Colonic mucosa (tissue), 4 donors: Measurements from ENCODE around the gene KRT6B. TPM values are rescaled to one million over a fixed set of nuclear protein-coding genes. Genes with fewer than 3 reads are reported as not detected.
A peak's percentile ranks its signal among the peaks of the same experiment; 100 is the strongest.

Experiments
- DNase-seq: peaks from one replicate; pipeline ENCODE4 v3.0.0-alpha.2; 2020
- H3K27ac ChIP-seq: fragments of 200-600 bp; one replicate; pipeline ENCODE4 v1.8.0; 2021
- H3K27me3 ChIP-seq: fragments of 200-600 bp; one replicate; pipeline ENCODE4 v1.8.0; 2021
- H3K36me3 ChIP-seq: fragments of 200-600 bp; one replicate; pipeline ENCODE4 v1.8.0; 2021
- H3K4me1 ChIP-seq: fragments of 200-600 bp; one replicate; pipeline ENCODE4 v1.8.0; 2021; ENCODE audit warnings: mild to moderate bottlenecking
- H3K4me3 ChIP-seq: fragments of 200-600 bp; one replicate; pipeline ENCODE4 v1.8.0; 2021
- H3K9ac ChIP-seq, 2 donors: one replicate each; pipeline ENCODE4 v1.7.0; 2013; ENCODE audit warnings: control low read depth in 2 of 2, low read depth in 2 of 2, low read length in 2 of 2
- H3K9me3 ChIP-seq: fragments of 200-600 bp; one replicate; pipeline ENCODE4 v1.8.0; 2021
- intact Hi-C: fragments of 100-400 bp; cut with DNase I; formaldehyde crosslinking; loops from one replicate; pipeline ENCODE4 v1.14.1; 2022
- total RNA-seq, 2 donors: library from RNA; stranded (reverse); fragmentation: NEBNext Ultra II Directional in 1 of 2; extraction: Animal tissue kit (Norgen Biotek cat#: 25700) in 1 of 2; gene quantifications; one replicate each; pipeline ENCODE4 v1.2.1, GENCODE V29; 2021
- TF ChIP-seq, protein P1 (sequence below): fragments of 200-600 bp; IDR thresholded peaks from one replicate; pipeline ENCODE4 v1.8.0; 2022; ENCODE audit warnings: antibody characterized with exemption, mild to moderate bottlenecking
- donor health status: healthy.
- donor health status: DM: no; HTN: no; CAD: no.
- donor health status: DM: no; HTN: no; CAD: no.

KRT6B gene
- total RNA-seq, 2 donors from 2014 or later: 0.13 to 1.4 TPM

DNA sequence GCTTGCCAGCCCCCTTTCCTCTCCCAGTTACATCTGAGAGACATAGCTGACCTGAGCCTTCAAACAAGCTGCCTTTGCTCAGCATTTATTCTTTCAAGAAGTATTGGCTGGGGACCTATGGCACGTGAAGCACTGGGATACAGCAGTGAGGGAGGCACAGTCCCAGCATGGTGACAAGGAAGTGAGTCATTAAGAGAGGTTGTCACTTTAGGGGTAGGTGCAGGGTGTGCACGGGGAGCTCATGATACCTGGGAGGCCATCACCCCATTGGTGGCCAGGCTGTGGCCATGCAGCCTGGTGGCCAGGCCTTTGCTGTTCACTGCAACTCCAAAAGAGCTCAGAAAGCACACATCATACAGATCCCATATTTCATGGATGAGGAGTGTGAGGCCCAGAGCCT is 12.1 kb downstream of the KRT6B start:
- Histone ChIP-seq H3K4me1 (no peaks in the 10 kb centered on the region), H3K27ac (no peak overlapping the region), H3K4me3 (no peak overlapping the region), H3K36me3 (no peaks in the 10 kb centered on the region), H3K9ac (no peak overlapping the region), H3K9me3 (no peaks in the 10 kb centered on the region), H3K27me3 (no peaks in the 10 kb centered on the region)
- TF ChIP-seq, protein P1, sequence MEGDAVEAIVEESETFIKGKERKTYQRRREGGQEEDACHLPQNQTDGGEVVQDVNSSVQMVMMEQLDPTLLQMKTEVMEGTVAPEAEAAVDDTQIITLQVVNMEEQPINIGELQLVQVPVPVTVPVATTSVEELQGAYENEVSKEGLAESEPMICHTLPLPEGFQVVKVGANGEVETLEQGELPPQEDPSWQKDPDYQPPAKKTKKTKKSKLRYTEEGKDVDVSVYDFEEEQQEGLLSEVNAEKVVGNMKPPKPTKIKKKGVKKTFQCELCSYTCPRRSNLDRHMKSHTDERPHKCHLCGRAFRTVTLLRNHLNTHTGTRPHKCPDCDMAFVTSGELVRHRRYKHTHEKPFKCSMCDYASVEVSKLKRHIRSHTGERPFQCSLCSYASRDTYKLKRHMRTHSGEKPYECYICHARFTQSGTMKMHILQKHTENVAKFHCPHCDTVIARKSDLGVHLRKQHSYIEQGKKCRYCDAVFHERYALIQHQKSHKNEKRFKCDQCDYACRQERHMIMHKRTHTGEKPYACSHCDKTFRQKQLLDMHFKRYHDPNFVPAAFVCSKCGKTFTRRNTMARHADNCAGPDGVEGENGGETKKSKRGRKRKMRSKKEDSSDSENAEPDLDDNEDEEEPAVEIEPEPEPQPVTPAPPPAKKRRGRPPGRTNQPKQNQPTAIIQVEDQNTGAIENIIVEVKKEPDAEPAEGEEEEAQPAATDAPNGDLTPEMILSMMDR: no peak
- DNase-seq: no peak
- intact Hi-C loops: no loop called here

DNA sequence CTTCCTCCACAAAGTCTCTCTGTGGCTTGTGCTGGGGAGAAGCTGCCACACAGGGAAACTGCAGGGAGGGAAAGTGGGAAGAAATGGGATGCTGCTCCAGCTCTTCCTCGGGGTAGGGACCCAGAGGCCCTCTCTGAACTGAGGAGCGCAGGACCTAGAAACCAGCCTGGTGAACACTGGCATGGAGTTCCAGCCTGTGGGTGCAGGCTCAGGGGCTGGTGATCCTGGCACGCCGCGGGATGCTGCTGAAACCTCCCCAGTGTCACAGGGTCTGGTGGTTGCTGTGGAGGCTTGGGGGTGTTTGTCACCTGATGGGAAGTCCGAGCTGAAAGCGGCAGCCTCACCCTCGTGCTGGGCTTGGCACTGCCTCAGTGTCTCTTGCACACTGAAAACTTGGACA is 12.5 kb downstream of the KRT6B start:
- Histone ChIP-seq H3K9ac (no peak overlapping the region), H3K27ac (no peak overlapping the region), H3K27me3 (no peaks in the 10 kb centered on the region), H3K4me1 (no peaks in the 10 kb centered on the region), H3K9me3 (no peaks in the 10 kb centered on the region), H3K4me3 (no peak overlapping the region), H3K36me3 (no peaks in the 10 kb centered on the region)
- intact Hi-C loops: no loop called here
- TF ChIP-seq, protein P1: no peak
- DNase-seq: no peak

DNA sequence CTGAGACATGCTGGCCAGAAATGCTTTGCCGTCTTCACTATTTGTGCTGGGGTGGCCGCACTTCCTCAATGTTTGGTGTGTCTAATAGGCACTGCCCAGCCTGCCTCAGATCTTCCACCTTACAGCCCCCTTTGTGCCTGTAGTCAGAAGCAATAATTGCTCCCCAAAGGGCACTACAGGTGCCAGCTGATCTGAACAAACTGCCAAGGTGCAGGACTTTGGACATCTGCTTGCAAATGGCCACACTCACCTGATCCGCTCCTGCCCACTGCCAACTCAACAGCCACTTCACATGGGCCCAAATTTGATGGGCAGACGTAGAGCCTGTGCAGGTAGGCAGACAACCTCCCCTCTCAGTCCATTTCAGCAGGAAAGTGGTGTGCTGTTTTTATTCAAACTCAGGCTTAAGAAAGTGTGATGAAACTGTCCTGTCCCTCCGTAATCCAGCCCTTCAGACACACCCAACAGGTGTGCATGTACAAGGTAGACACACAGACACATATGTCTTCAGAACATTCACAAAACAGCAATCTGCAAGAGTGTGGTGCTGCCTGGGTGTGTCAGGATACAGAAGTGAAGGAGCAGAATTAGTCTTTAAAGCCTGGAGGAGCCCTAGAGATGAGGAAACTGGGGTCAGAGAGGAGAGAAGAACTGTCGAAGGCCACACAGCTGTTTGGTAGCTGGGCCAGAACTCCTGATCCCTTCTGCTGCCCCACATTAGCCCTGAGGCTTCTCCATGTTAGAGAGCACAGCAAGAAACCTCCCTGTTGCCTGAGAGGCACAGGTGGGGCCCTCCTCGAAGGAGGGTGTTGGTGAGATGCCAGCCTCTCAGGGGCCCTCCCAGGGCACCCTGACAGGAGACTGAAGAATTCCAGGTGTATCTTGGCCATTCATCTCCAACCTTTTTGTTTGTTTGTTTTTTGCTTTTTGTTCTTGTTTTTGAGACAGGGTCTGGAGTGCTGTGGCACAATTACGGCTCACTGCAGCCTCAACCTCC is 13.3 kb downstream of the KRT6B start:
- DNase-seq: no peak
- Histone ChIP-seq H3K4me1 (no peaks in the 10 kb centered on the region), H3K36me3 (no peaks in the 10 kb centered on the region), H3K27ac (no peak overlapping the region), H3K27me3 (no peaks in the 10 kb centered on the region), H3K9ac (no peak overlapping the region), H3K4me3 (no peak overlapping the region), H3K9me3 (no peaks in the 10 kb centered on the region)
- intact Hi-C loops: no loop called here
- TF ChIP-seq, protein P1: no peak

DNA sequence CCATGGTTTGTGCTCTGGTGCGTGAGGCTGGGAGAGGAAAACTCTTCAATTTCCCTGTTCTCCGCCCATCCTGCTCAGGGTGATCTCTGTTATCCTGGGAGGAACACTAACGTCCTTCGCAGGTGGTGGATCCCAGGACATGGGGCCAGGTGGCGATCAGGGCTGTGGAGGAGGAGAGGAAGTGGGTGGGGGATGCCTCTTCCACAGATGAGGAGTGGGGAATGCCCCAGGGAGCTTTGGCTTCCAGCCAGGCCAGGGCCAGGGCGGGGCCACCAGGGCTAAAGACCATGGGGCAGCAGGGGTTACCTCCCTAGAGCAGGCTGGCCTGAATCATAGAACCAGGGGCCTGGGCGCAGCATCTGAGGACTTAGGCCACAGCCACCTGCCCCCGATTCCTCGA is 14.4 kb downstream of the KRT6B start:
- no peak overlapping the region for H3K4me3 ChIP-seq
- no peaks in the 10 kb centered on the region for H3K27me3 ChIP-seq
- no peak overlapping the region for H3K9ac ChIP-seq
- no peaks in the 10 kb centered on the region for H3K4me1 ChIP-seq
- no peak overlapping the region for H3K27ac ChIP-seq
- intact Hi-C loops: no loop called here
- no peaks in the 10 kb centered on the region for H3K9me3 ChIP-seq
- H3K36me3 ChIP-seq: no peaks in the 10 kb centered on the region
- TF ChIP-seq, protein P1: no peak
- no peak for DNase-seq

DNA sequence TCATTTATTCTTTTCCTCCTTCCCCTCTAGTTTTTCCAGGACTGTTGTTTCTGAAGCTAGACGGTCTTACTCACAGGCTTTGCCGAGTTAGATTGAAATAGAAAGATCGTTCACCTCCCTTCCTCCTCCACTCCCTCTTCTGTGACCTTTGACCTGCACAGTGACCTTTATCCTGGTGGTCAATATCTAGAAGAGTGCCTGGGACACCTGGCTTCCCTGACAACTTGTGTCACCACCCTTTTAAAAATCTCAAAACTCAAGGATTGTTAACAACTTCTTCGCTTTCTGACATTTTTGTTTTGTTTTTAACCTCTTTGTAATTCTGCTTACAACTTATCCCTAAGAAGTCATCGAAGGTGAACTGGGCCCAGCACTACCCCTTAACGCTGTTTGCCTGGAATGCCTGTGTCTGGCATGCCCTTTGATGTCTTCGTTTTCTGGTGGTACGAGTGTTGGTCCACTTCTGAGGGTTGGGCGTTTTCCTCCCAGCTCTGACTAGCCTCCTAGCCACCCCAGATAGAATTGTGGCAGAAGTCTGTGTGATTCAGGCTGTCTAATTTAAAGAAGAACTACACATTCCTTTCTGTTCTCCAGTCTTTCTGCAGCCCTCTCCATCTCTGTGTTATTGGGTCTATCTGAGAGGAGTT is 15.0 kb downstream of the KRT6B start:
- peak; percentile 36 for DNase-seq
- Histone ChIP-seq H3K9ac (no peak overlapping the region), H3K27me3 (no peaks in the 10 kb centered on the region), H3K4me3 (no peak overlapping the region), H3K4me1 (no peaks in the 10 kb centered on the region), H3K27ac (no peak overlapping the region), H3K9me3 (no peaks in the 10 kb centered on the region), H3K36me3 (no peaks in the 10 kb centered on the region)
- intact Hi-C loops: no loop called here
- TF ChIP-seq, protein P1: no peak
